Measurements from ENCODE around the gene UNC5A. TPM values are rescaled to one million over a fixed set of nuclear protein-coding genes. Genes with fewer than 3 reads are reported as not detected.

The UNC5A gene
- total RNA-seq, 1 donor from 2014 or later = not detected

GRCh38 chr5:176830422-176830994, 20.1 kb downstream of the UNC5A start:
- no peaks in the 10 kb centered on the region for H3K27me3 ChIP-seq
- intact Hi-C loops (cut with DNase I) = no loop called here
- H3K27ac ChIP-seq = no peak overlapping the region
- H3K36me3 ChIP-seq = no peaks in the 10 kb centered on the region
- no peaks in the 10 kb centered on the region for H3K9me3 ChIP-seq
- H3K4me3 ChIP-seq = no peak overlapping the region
- TF ChIP-seq, protein P1, sequence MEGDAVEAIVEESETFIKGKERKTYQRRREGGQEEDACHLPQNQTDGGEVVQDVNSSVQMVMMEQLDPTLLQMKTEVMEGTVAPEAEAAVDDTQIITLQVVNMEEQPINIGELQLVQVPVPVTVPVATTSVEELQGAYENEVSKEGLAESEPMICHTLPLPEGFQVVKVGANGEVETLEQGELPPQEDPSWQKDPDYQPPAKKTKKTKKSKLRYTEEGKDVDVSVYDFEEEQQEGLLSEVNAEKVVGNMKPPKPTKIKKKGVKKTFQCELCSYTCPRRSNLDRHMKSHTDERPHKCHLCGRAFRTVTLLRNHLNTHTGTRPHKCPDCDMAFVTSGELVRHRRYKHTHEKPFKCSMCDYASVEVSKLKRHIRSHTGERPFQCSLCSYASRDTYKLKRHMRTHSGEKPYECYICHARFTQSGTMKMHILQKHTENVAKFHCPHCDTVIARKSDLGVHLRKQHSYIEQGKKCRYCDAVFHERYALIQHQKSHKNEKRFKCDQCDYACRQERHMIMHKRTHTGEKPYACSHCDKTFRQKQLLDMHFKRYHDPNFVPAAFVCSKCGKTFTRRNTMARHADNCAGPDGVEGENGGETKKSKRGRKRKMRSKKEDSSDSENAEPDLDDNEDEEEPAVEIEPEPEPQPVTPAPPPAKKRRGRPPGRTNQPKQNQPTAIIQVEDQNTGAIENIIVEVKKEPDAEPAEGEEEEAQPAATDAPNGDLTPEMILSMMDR (IDR thresholded peaks at IDR 0.05) = no peak
- TF ChIP-seq POLR2A (IDR thresholded peaks at IDR 0.05) = no peak
- no peak for TF ChIP-seq POLR2AphosphoS5 (IDR thresholded peaks at IDR 0.05; ENCODE audit: insufficient read depth in 1 of 2, low read depth in 1 of 2)
- no peaks in the 10 kb centered on the region for H3K4me1 ChIP-seq
- DNase-seq (ENCODE audit: extremely low spot score in 2 of 2) = no peak

DNA sequence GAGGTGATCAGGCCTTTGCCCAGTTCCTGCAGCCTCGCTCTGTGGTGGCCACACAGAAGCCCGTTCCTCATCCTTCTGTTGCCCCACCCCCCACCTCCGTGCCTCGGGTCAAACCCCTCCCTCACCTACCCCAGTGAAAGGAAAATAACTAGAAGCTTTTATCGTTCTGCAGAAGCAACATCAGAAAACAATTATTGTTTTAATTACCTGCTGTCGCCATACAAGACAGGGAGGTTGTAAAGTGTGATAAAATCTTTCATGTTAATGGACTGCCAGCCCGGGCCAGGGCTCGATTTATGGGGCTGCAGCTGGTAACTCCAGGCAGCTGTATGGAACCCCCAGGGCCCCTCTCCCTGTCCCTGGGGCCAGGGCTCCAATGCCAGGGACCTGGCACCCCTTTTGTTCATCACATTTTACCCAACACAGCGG, 20.6 kb downstream of the UNC5A start:
- Histone ChIP-seq H3K9me3 (no peaks in the 10 kb centered on the region), H3K27ac (no peak overlapping the region), H3K4me1 (no peaks in the 10 kb centered on the region), H3K27me3 (no peaks in the 10 kb centered on the region), H3K4me3 (no peak overlapping the region), H3K36me3 (no peaks in the 10 kb centered on the region)
- intact Hi-C loops (cut with DNase I) = no loop called here
- no peak for DNase-seq (ENCODE audit: extremely low spot score in 2 of 2)
- TF ChIP-seq POLR2AphosphoS5 (IDR thresholded peaks at IDR 0.05; ENCODE audit: insufficient read depth in 1 of 2, low read depth in 1 of 2) = no peak

- no peak for DNase-seq (ENCODE audit: extremely low spot score in 2 of 2)
- Histone ChIP-seq H3K9me3 (no peaks in the 10 kb centered on the region), H3K4me3 (no peak overlapping the region), H3K27me3 (no peaks in the 10 kb centered on the region), H3K27ac (no peak overlapping the region), H3K4me1 (no peaks in the 10 kb centered on the region), H3K36me3 (no peaks in the 10 kb centered on the region)
- TF ChIP-seq POLR2A (IDR thresholded peaks at IDR 0.05) = no peak
- TF ChIP-seq, protein P1 (IDR thresholded peaks at IDR 0.05) = no peak
- no peak for TF ChIP-seq POLR2AphosphoS5 (IDR thresholded peaks at IDR 0.05; ENCODE audit: insufficient read depth in 1 of 2, low read depth in 1 of 2)
- intact Hi-C loops (cut with DNase I) = no loop called here
Measured at GRCh38 chr5:176831425-176831824, 21.1 kb downstream of the UNC5A start.

- no peaks in the 10 kb centered on the region for H3K4me1 ChIP-seq
- H3K4me3 ChIP-seq = no peak overlapping the region
- H3K27me3 ChIP-seq = no peaks in the 10 kb centered on the region
- H3K27ac ChIP-seq = no peak overlapping the region
- no peak for DNase-seq (ENCODE audit: extremely low spot score in 2 of 2)
- TF ChIP-seq POLR2A (IDR thresholded peaks at IDR 0.05) = no peak
- TF ChIP-seq POLR2AphosphoS5 (IDR thresholded peaks at IDR 0.05; ENCODE audit: insufficient read depth in 1 of 2, low read depth in 1 of 2) = no peak
- TF ChIP-seq, protein P1 (IDR thresholded peaks at IDR 0.05) = no peak
- H3K9me3 ChIP-seq = no peaks in the 10 kb centered on the region
- intact Hi-C loops (cut with DNase I) = no loop called here
- no peaks in the 10 kb centered on the region for H3K36me3 ChIP-seq
Measured at GRCh38 chr5:176832162-176832561, 21.8 kb downstream of the UNC5A start.

GRCh38 chr5:176833286-176833685, 22.9 kb downstream of the UNC5A start:
- H3K4me1 ChIP-seq = no peaks in the 10 kb centered on the region
- H3K27ac ChIP-seq = no peak overlapping the region
- TF ChIP-seq POLR2AphosphoS5 (IDR thresholded peaks at IDR 0.05; ENCODE audit: insufficient read depth in 1 of 2, low read depth in 1 of 2) (no peak), POLR2A (IDR thresholded peaks at IDR 0.05) (no peak)
- TF ChIP-seq, protein P1 (IDR thresholded peaks at IDR 0.05) = no peak
- no peaks in the 10 kb centered on the region for H3K36me3 ChIP-seq
- intact Hi-C loops (cut with DNase I) = no loop called here
- no peaks in the 10 kb centered on the region for H3K9me3 ChIP-seq
- H3K4me3 ChIP-seq = no peak overlapping the region
- DNase-seq (ENCODE audit: extremely low spot score in 2 of 2) = no peak
- no peaks in the 10 kb centered on the region for H3K27me3 ChIP-seq
